H9 (cell line): ENCODE data around the gene MSRB1. TPM values are rescaled to one million over a fixed set of nuclear protein-coding genes. Genes with fewer than 3 reads are reported as not detected.

Source experiments
- DNase-seq: peaks from one replicate; pipeline ENCODE4 v3.0.0-alpha.2; 2017
- H2AFZ ChIP-seq: one replicate; pipeline ENCODE4 v1.6.1; 2013; ENCODE audit warnings: mild to moderate bottlenecking, low read length, control low read depth, moderate library complexity
- H2AK5ac ChIP-seq: 2 replicates; pipeline ENCODE4 v1.6.1; 2013; ENCODE audit warnings: low read length, control low read depth, mixed read lengths; ENCODE audit not compliant: insufficient read length
- H2BK120ac ChIP-seq: one replicate; pipeline ENCODE4 v1.6.1; 2013; ENCODE audit warnings: low read depth, mild to moderate bottlenecking, low read length, control low read depth, inconsistent platforms; ENCODE audit not compliant: poor library complexity, severe bottlenecking
- H2BK12ac ChIP-seq: 2 replicates; pipeline ENCODE4 v1.6.1; 2013; ENCODE audit warnings: low read length, control low read depth, mixed read lengths, low read depth; ENCODE audit not compliant: insufficient read length
- H2BK15ac ChIP-seq: 2 replicates; pipeline ENCODE4 v1.6.1; 2013; ENCODE audit warnings: low read depth, low read length, control low read depth
- H2BK20ac ChIP-seq: one replicate; pipeline ENCODE4 v1.6.1; 2013; ENCODE audit warnings: low read depth, mild to moderate bottlenecking, low read length, control low read depth, inconsistent platforms; ENCODE audit not compliant: poor library complexity, severe bottlenecking
- H2BK5ac ChIP-seq: 2 replicates; pipeline ENCODE4 v1.6.1; 2013; ENCODE audit warnings: low read length, control low read depth, mixed read lengths; ENCODE audit not compliant: insufficient read length
- H3K14ac ChIP-seq: 2 replicates; pipeline ENCODE4 v1.6.1; 2013; ENCODE audit warnings: low read length, control low read depth; ENCODE audit not compliant: insufficient read depth
- H3K18ac ChIP-seq: 2 replicates; pipeline ENCODE4 v1.6.1; 2013; ENCODE audit warnings: low read depth, mild to moderate bottlenecking, mixed read lengths, low read length, control low read depth; ENCODE audit not compliant: insufficient read length
- H3K23ac ChIP-seq: 2 replicates; pipeline ENCODE4 v1.6.1; 2013; ENCODE audit warnings: low read length, control low read depth, mixed read lengths, low read depth; ENCODE audit not compliant: insufficient read length
- H3K23me2 ChIP-seq: 2 replicates; pipeline ENCODE4 v1.6.1; 2013; ENCODE audit warnings: low read depth, mild to moderate bottlenecking, mixed read lengths, low read length, control low read depth; ENCODE audit not compliant: insufficient read length, poor library complexity, severe bottlenecking
- H3K27ac ChIP-seq: 2 replicates; pipeline ENCODE4 v1.5.1; 2013; ENCODE audit warnings: low read length, control low read depth, mixed read lengths, low read depth; ENCODE audit not compliant: insufficient read length
- H3K27me3 ChIP-seq: 2 replicates; pipeline ENCODE4 v1.6.1; 2013; ENCODE audit warnings: low read length, control low read depth, inconsistent platforms; ENCODE audit not compliant: insufficient read depth
- H3K4ac ChIP-seq: 2 replicates; pipeline ENCODE4 v1.6.1; 2013; ENCODE audit warnings: low read depth, mild to moderate bottlenecking, control low read depth, inconsistent platforms, low read length, moderate library complexity
- H3K4me1 ChIP-seq: 2 replicates; pipeline ENCODE4 v1.6.1; 2013; ENCODE audit warnings: low read length, control low read depth, inconsistent platforms; ENCODE audit not compliant: insufficient read depth
- H3K4me2 ChIP-seq: 2 replicates; pipeline ENCODE4 v1.6.1; 2013; ENCODE audit warnings: low read length, control low read depth, mixed read lengths; ENCODE audit not compliant: insufficient read length, insufficient read depth
- H3K56ac ChIP-seq: 2 replicates; pipeline ENCODE4 v1.6.1; 2013; ENCODE audit warnings: low read depth, mild to moderate bottlenecking, mixed read lengths, low read length, control low read depth; ENCODE audit not compliant: insufficient read length
- H3K79me1 ChIP-seq: 2 replicates; pipeline ENCODE4 v1.6.1; 2013; ENCODE audit warnings: low read depth, mild to moderate bottlenecking, moderate library complexity, low read length, control low read depth, inconsistent platforms; ENCODE audit not compliant: insufficient read depth, poor library complexity, severe bottlenecking
- H3K79me2 ChIP-seq: 2 replicates; pipeline ENCODE4 v1.6.1; 2013; ENCODE audit warnings: low read length, control low read depth, inconsistent platforms; ENCODE audit not compliant: insufficient read depth
- H3K9ac ChIP-seq: 2 replicates; pipeline ENCODE4 v1.6.1; 2013; ENCODE audit warnings: low read length, control low read depth, mixed read lengths; ENCODE audit not compliant: insufficient read length; ENCODE audit errors: extremely low read depth
- H3K9me3 ChIP-seq: one replicate; pipeline ENCODE4 v1.6.1; 2013; ENCODE audit warnings: low read depth, low read length, inconsistent platforms; ENCODE audit not compliant: control insufficient read depth
- H3T11ph ChIP-seq: one replicate; pipeline ENCODE4 v1.6.1; 2013; ENCODE audit warnings: mild to moderate bottlenecking, low read length, control low read depth, inconsistent platforms
- H4K20me1 ChIP-seq: one replicate; pipeline ENCODE4 v1.6.1; 2013; ENCODE audit not compliant: control insufficient read depth, insufficient read length, insufficient read depth
- H4K5ac ChIP-seq: 2 replicates; pipeline ENCODE4 v1.6.1; 2013; ENCODE audit warnings: low read depth, mild to moderate bottlenecking, mixed read lengths, low read length, control low read depth; ENCODE audit not compliant: insufficient read length
- H4K8ac ChIP-seq: replicated peaks from 2 replicates; pipeline ENCODE4 v1.6.1; 2013; ENCODE audit warnings: low read length, control low read depth, mixed read lengths, low read depth; ENCODE audit not compliant: insufficient read length
- H4K91ac ChIP-seq: 2 replicates; pipeline ENCODE4 v1.6.1; 2013; ENCODE audit warnings: low read depth, mild to moderate bottlenecking, moderate library complexity, mixed read lengths, low read length, control low read depth; ENCODE audit not compliant: insufficient read length
- H3K27ac Mint-ChIP-seq, 3 experiments: 2 replicates in 2 of 3; 3 replicates in 1 of 3; pipeline ENCODE4 v1.8.0; 2020 to 2021; ENCODE audit warnings: mixed read lengths in 3 of 3, mild to moderate bottlenecking in 1 of 3, moderate library complexity in 1 of 3
- H3K27me3 Mint-ChIP-seq: 2 replicates; pipeline ENCODE4 v1.8.0; 2021; ENCODE audit warnings: low read depth, mild to moderate bottlenecking, moderate library complexity, mixed read lengths
- H3K36me3 Mint-ChIP-seq, 3 experiments: 2 replicates in 2 of 3; 3 replicates in 1 of 3; pipeline ENCODE4 v1.8.0; 2020 to 2021; ENCODE audit warnings: low read depth in 3 of 3, mixed read lengths in 3 of 3; ENCODE audit not compliant: insufficient read depth in 1 of 3
- H3K4me1 Mint-ChIP-seq, 2 experiments: 2 replicates each; pipeline ENCODE4 v1.8.0; 2020; ENCODE audit warnings: mixed read lengths in 2 of 2
- H3K4me3 Mint-ChIP-seq, 2 experiments: 2 replicates in 1 of 2; 3 replicates in 1 of 2; pipeline ENCODE4 v1.8.0; 2020 to 2021; ENCODE audit warnings: mild to moderate bottlenecking in 2 of 2, mixed read lengths in 2 of 2, moderate library complexity in 1 of 2
- H3K9me3 Mint-ChIP-seq, 2 experiments: 2 replicates in 1 of 2; 3 replicates in 1 of 2; pipeline ENCODE4 v1.8.0; 2020; ENCODE audit warnings: mild to moderate bottlenecking in 2 of 2, mixed read lengths in 2 of 2, moderate library complexity in 1 of 2
- WGBS: extraction: QIAGEN DNeasy Blood & Tissue Kit; methylation state at CpG from one replicate; pipeline ENCODE4 v1.1.7; 2013; ENCODE audit warnings: missing lambda C conversion rate, low lambda C conversion rate, mixed read lengths; ENCODE audit not compliant: insufficient read length; ENCODE audit errors: extremely low coverage; 5-methylcytosine and 5-hydroxymethylcytosine counted together
- total RNA-seq: library from RNA; stranded (reverse); gene quantifications from 2 replicates; pipeline ENCODE4 v1.2.1, GENCODE V29; 2021
- TF ChIP-seq, protein P1 (sequence below): fragments of 200-600 bp; sonication (generic); conservative IDR thresholded peaks from 3 replicates; pipeline ENCODE4 v1.8.0; 2021; ENCODE audit warnings: antibody characterized with exemption, mild to moderate bottlenecking

Gene MSRB1
- total RNA-seq, 1 experiment from 2014 or later, result 25.7 TPM

DNA sequence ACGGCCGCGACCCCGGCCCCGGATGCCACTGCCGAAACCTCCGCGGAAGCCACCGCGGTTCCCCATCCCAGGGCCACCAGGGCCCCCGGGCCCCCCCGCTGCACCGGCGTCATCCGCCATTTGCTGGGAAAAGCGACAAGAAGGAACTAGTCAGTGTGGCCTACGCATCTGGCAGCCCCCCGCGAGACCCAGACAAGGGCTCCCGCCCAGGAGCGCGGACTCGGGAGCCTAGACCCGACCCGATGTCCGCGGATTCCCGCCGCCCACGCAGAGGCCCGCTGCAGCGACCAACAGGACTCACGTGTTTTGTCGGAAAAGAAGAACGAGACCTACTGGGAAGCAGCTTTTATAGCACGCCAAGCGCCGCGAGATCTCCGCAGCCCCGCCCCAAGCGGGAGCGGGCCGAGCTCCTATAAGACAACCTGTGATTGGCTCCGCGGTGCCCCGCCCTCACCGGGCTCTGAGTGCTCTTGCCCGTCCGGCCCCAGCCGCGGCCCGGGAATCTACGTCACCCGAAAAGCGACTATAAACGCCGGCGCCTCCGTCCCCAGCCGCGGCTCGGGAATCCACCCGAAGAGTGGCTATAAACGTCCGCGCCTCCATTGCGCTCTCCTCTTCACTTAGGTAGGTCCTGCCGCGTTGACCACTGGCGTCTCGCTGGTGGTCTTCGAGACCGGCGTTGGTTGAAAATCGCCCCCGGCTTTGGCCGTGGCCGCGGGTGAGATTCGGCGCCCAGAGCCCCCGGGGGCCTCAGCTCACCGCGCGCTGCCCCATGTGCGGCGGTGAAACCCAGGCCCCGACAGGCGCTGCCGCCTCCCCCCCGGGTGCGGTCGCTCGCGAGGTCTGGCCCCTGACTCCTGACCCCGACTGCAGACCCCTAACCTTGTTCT is 21.8 kb upstream of the MSRB1 start, which contains the start of gene RPS2:
Gene RPS2 (minus strand): TSS at position 321 of the 890 bp plus-strand sequence. CDS start 201 bp downstream, at position 120.
- H3K79me2 ChIP-seq, result peaks cover 18% of the 10 kb centered on the region
- WGBS, result no CpG with 5 or more reads among the region's 97 CpGs
- H3K4me1 Mint-ChIP-seq, result peaks cover 29 to 47% of the 10 kb centered on the region in 2 experiments

More for the DNA sequence above, 21.8 kb upstream of the MSRB1 start, which contains the start of gene RPS2:
- peak within 1 kb of the TSS; percentile 17 for H4K8ac ChIP-seq
- peak within 1 kb of the TSS; percentile 91 for H3K18ac ChIP-seq
- TF ChIP-seq, protein P1, sequence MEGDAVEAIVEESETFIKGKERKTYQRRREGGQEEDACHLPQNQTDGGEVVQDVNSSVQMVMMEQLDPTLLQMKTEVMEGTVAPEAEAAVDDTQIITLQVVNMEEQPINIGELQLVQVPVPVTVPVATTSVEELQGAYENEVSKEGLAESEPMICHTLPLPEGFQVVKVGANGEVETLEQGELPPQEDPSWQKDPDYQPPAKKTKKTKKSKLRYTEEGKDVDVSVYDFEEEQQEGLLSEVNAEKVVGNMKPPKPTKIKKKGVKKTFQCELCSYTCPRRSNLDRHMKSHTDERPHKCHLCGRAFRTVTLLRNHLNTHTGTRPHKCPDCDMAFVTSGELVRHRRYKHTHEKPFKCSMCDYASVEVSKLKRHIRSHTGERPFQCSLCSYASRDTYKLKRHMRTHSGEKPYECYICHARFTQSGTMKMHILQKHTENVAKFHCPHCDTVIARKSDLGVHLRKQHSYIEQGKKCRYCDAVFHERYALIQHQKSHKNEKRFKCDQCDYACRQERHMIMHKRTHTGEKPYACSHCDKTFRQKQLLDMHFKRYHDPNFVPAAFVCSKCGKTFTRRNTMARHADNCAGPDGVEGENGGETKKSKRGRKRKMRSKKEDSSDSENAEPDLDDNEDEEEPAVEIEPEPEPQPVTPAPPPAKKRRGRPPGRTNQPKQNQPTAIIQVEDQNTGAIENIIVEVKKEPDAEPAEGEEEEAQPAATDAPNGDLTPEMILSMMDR, result no peak
- H3T11ph ChIP-seq, result no peak within 1 kb of the TSS
- no peak within 1 kb of the TSS for H2BK15ac ChIP-seq
- no peaks in the 10 kb centered on the region for H3K4me1 ChIP-seq
- peak within 1 kb of the TSS; percentile 100 for H3K9ac ChIP-seq
- Mint-ChIP-seq H3K4me3 (peak within 1 kb of the TSS; percentile 95 to 97), H3K27ac (peak within 1 kb of the TSS; percentile 97), H3K36me3 (peaks cover 27 to 39% (median 33%) of the 10 kb centered on the region in 3 experiments), H3K9me3 (peaks cover 0 to 3% of the 10 kb centered on the region in 2 experiments; a peak in 2 of 5 replicates), H3K27me3 (peaks cover 8% of the 10 kb centered on the region)
- H3K4ac ChIP-seq, result no peak within 1 kb of the TSS; the same call in 1 of the 2 replicates
- peak within 1 kb of the TSS; percentile 95 for H3K14ac ChIP-seq
- H2AFZ ChIP-seq, result no peak within 1 kb of the TSS
- H2BK12ac ChIP-seq, result no peak within 1 kb of the TSS
- no peak within 1 kb of the TSS for H2BK20ac ChIP-seq
- peak within 1 kb of the TSS; percentile 84 for H3K56ac ChIP-seq
- H2BK5ac ChIP-seq, result no peak within 1 kb of the TSS
- no peaks in the 10 kb centered on the region for H3K79me1 ChIP-seq
- H3K9me3 ChIP-seq, result no peaks in the 10 kb centered on the region
- H3K27ac ChIP-seq, result peak within 1 kb of the TSS; percentile 59
- no peak within 1 kb of the TSS for H4K5ac ChIP-seq
- H3K23ac ChIP-seq, result peak within 1 kb of the TSS; percentile 42
- no peaks in the 10 kb centered on the region for H3K27me3 ChIP-seq
- peak within 1 kb of the TSS; percentile 100 for H3K4me2 ChIP-seq
- H4K91ac ChIP-seq, result peak within 1 kb of the TSS; percentile 66
- H3K23me2 ChIP-seq, result peaks cover 19% of the 10 kb centered on the region
- no peaks in the 10 kb centered on the region for H4K20me1 ChIP-seq
- DNase-seq, result peak; percentile 99
- H2BK120ac ChIP-seq, result no peak within 1 kb of the TSS
- no peak within 1 kb of the TSS for H2AK5ac ChIP-seq
